Smooth muscle cell of the pulmonary artery (primary cell): ENCODE results near the gene KRTAP10-11. TPM values are rescaled to one million over a fixed set of nuclear protein-coding genes. Genes with fewer than 3 reads are reported as not detected.

Experiments
- total RNA-seq: library from RNA; depleted of rRNA; stranded (reverse); fragments of >200 nt; gene quantifications from 2 replicates; pipeline ENCODE4 v1.2.3, GENCODE V29; 2014

Gene KRTAP10-11, protein sequence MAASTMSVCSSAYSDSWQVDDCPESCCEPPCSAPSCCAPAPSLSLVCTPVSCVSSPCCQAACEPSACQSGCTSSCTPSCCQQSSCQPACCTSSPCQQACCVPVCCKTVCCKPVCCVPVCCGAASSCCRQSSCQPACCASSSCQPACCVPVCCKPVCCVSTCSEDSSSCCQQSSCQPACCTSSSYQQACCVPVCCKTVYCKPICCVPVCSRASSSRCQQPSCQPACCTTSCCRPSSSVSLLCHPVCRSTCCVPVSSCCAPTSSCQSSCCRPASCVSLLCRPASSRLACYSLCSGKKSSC
- total RNA-seq, result not detected in 2 replicates

DNA sequence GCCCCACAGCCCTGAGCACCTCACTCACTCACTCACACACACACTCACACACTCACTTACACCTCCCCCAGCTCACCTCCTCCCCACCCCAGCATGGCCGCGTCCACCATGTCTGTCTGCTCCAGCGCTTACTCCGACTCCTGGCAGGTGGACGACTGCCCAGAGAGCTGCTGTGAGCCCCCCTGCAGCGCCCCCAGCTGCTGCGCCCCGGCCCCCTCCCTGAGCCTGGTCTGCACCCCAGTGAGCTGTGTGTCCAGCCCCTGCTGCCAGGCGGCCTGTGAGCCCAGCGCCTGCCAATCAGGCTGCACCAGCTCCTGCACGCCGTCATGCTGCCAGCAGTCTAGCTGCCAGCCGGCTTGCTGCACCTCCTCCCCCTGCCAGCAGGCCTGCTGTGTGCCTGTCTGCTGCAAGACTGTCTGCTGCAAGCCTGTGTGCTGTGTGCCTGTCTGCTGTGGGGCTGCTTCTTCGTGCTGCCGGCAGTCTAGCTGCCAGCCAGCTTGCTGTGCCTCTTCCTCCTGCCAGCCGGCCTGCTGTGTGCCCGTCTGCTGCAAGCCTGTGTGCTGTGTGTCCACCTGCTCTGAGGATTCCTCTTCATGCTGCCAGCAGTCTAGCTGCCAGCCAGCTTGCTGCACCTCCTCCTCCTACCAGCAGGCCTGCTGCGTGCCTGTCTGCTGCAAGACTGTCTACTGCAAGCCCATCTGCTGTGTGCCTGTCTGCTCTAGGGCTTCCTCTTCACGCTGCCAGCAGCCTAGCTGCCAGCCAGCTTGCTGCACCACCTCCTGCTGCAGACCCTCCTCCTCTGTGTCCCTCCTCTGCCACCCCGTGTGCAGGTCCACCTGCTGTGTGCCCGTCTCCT lies at the start of gene KRTAP10-11:
TSS of gene KRTAP10-11 (plus strand) at position 49 of the 856 bp plus-strand sequence. CDS start at position 94, 45 bp downstream.

DNA sequence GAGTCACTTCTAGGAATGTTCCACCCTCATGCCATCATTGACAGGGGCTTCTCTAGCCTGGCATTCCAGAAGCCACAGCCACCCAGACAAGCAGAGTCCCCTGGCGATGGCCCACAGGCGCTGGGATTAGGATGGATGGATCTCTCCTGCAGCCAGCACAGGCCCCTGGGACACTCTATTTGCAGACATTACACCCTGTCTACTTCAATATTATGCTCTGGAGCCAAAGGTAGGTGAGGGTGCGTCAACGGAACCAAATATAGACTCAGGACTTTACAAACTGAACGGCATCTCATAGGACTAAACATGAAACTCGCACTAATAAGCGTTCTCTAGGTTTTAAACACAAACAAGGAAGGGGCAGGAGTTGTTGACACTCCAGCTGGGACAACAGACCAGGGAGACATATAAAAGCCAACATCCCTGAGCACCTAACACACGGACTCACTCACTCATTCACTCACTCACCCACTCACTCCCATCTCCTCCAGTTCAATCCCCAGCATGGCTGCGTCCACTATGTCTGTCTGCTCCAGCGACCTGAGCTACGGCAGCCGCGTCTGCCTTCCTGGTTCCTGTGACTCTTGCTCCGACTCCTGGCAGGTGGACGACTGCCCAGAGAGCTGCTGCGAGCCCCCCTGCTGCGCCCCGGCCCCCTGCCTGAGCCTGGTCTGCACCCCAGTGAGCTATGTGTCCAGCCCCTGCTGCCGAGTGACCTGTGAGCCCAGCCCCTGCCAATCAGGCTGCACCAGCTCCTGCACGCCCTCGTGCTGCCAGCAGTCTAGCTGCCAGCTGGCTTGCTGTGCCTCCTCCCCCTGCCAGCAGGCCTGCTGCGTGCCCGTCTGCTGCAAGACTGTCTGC lies 45.9 kb upstream of the KRTAP10-11 start, which contains the start of gene KRTAP10-7:
TSS of gene KRTAP10-7 (plus strand) at position 480 of the 861 bp plus-strand sequence. CDS start at position 505, 25 bp downstream.

DNA sequence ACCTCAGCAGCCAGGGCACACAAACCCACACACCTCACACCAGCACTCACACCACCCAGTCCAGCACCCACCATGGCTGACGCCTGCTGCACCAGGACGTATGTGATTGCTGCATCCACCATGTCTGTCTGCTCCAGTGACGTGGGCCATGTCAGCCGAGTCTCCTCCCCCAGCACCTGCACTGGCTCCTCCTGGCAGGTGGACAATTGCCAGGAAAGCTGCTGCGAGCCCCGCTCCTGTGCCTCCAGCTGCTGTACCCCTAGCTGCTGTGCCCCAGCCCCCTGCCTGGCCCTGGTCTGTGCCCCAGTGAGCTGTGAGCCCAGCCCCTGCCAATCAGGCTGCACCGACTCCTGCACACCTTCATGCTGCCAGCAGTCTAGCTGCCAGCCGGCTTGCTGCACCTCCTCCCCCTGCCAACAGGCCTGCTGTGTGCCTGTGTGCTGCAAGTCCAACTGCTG lies 34.2 kb upstream of the KRTAP10-11 start, which contains the start of gene KRTAP10-8:
TSS of gene KRTAP10-8 (plus strand) at position 51 of the 458 bp plus-strand sequence. CDS start at position 73, 22 bp downstream.

DNA sequence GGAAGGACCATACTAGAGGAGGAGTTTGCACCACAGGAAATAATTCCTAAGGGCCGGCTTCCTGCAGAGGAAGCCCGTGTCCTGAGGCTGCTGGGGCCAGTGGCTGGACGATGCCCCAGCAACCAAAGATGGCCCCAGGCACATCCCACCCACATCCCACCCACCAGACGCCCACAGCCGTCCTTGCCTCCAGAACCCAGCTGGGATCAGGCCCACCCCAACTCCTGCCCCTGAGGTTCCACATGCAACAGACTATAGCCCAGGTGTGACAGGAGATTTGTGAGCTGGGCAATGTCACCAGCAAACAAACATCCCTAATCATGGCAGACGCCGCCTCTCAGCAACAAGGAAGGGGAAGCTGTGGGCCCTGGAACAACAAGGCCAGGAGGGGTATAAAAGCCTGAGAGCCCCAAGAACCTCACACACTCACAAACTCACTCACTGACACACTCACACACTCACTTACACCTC lies 19.5 kb upstream of the KRTAP10-11 start, which contains the start of gene KRTAP10-9:
TSS of gene KRTAP10-9 (plus strand) at position 421 of the 471 bp plus-strand sequence. CDS start 79 bp downstream, outside the sequence.

DNA sequence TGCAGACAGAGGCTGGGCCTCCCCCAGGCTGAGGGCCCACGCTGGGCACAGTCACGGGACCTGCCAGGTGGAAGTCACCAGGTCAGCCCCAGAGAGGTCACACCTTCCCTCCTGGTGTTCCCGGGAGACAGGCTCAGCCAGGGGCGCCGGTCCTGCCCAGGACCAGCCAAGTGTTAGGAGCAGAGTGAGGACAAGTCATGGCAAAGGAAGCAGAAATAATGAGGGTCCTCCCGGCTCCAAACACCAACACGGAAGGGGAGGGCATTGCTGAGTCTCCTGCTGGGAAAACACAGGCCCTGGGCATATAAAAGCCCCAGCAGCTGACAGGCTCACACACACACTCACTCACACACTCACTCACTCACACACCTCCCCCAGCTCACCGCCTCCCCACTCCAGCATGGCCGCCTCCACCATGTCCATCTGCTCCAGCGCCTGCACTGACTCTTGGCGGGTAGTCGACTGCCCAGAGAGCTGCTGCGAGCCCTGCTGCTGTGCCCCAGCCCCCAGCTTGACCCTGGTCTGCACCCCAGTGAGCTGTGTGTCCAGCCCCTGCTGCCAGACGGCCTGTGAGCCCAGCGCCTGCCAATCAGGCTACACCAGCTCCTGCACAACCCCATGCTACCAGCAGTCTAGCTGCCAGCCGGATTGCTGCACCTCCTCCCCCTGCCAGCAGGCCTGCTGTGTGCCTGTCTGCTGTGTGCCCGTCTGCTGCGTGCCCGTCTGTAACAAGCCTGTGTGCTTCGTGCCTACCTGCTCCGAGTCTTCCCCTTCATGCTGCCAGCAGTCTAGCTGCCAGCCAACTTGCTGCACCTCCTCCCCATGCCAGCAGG lies 9.0 kb upstream of the KRTAP10-11 start, which contains the start of gene KRTAP10-10:
TSS of gene KRTAP10-10 (plus strand) at position 339 of the 833 bp plus-strand sequence. CDS start at position 401, 62 bp downstream.

DNA sequence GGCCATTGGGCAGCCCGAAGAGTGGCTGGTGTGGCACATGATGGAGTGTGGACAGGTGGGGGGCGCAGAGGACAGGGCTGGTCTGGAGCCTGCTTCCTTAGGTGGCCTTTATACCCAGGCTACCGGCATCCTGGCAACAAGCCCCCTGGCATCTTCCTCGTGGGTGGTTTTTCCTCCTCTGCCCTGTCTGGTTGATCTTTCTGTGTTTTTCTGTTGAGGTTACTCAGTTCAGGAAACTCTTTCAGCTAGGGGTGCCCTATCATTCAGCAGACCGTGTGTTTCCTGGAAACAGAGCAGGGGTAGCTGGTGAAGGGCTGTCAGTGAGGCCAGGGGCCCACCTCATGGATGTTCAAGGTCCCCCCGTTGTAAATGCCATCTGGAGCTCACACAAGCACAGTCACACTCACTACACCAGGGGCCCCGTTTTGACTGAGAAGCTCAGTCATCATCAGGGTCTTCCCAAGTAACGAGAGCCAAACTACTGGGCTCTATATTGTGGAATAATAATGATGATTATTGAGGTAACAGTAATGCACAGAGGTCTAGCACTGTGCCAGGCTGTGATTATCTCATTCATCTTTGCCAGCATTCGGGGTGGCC lies 8.5 kb downstream of the KRTAP10-11 start, which contains the start of gene KRTAP12-4:
TSS of gene KRTAP12-4 (minus strand) at position 84 of the 600 bp plus-strand sequence. CDS start at position 39, 45 bp downstream.

DNA sequence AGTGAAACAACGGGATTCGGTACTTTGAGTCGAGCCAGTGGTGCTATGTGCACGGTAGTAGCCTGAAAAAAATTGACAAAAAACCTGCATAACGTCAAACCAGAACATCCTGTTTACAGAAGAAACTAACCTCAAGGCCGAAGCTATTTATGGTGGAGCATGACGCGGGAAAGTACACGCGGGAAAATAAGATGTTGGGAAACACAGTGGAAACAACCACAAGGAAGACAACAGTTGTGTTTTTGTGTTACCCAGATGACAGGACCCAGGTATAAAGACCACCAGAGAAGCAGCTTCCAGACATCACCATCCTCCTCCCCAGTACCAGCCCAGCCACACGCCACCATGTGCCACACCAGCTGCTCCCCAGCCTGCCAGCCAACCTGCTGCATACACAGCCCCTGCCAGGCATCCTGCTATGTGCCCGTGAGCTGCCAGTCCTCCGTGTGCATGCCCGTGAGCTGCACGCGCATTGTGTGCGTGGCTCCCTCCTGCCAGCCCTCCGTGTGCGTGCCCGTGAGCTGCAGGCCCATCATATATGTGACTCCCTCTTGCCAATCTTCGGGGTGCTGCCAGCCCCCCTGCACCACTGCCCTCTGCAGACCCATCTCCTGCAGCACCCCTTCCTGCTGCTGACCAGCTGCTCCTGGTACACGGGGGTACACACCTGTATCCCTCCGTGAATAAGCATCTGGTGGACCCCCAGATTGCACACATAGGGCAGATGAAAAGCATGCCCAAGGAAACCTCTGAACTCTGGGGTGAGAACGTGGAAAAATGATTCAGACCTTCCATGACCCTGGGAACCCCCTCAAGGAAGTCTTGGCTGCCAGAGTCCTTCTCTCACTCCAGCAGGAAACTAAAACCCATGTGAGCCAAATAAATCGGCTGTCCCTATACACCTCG lies 11.7 kb downstream of the KRTAP10-11 start, which contains the start of gene KRTAP12-3:
TSS of gene KRTAP12-3 (plus strand) at position 298 of the 906 bp plus-strand sequence. CDS start at position 346, 48 bp downstream.

DNA sequence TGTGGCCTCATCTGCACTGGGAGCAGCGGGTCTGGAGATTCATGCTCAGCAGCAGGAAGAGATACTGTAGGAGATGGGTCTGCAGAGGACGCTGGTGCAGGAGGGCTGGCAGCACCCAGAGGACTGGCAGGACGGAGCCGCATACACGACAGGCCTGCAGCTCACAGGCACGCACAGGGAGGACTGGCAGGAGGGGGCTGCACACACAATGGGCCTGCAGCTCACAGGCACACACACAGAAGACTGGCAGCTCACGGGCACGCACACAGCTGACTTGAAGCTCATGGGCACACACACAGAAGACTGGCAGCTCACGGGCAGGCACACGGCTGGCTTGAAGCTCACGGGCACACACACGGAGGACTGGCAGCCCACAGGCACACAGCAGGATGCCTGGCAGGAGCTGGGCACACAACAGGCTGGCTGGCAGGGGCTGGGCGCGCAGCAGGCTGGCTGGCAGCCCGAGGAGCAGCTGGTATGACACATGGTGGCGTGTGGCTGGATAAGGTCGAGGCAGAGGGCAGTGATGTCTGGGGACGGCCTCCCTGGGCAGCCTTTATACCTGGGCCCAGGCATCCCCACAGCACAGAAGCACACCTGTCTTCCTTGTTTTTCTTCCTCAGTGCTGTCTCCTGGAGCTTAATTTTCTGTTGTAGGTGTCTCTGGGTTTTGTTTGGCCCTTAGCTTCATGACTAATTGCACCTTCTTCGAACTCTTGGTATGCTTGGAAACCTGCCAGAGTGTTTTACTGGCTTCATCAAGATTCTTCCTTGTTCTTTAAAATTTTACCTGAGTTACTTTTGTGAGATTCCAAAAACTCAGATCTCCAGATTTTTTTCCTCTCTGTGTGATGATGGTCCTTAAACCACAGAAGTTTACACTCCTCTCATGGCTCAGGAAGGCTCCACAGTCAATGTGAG lies 20.4 kb downstream of the KRTAP10-11 start, which contains the start of gene KRTAP12-2:
TSS of gene KRTAP12-2 (minus strand) at position 527 of the 920 bp plus-strand sequence. CDS start at position 486, 41 bp downstream.

DNA sequence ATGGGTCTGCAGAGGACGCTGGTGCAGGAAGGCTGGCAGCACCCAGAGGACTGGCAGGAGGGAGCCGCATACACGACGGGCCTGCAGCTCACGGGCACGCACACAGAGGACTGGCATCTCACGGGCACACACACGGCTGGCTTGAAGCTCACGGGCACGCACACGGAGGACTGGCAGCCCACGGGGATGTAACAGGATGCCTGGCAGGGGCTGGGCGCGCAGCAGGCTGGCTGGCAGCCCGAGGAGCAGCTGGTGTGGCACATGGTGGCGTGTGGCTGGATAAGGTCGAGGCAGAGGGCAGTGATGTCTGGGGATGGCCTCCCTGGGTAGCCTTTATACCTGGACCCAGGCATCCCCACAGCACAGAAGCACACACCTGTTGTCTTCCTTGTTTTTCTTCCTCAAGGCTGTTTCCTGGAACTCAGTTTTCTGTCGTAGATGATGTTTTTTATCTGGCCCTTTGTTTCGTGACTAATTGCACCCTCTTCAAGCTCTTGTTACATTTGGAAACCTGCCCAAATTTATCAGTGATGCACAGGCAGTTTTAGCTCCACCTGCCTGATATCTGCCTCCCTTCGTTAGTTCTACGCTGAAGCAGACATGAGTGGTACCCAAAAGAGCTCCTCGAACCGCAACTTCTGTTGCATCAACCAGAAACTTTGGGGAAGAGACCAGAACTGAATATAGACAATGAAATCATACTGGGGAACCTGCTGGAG lies 35.8 kb downstream of the KRTAP10-11 start, which contains the start of gene KRTAP12-1:
TSS of gene KRTAP12-1 (minus strand) at position 303 of the 719 bp plus-strand sequence. CDS start at position 263, 40 bp downstream.

Other genes starting within 250 kb of the KRTAP10-11 start
- gene LRRC3, start 190.9 kb upstream of the KRTAP10-11 start, total RNA-seq, result 0.26 and 0.65 TPM in 2 replicates
- gene KRTAP10-1, start 106.2 kb upstream of the KRTAP10-11 start, total RNA-seq, result not detected in 2 replicates
- gene KRTAP10-2, start 94.9 kb upstream of the KRTAP10-11 start, total RNA-seq, result not detected in 2 replicates
- not detected in 2 replicates for gene KRTAP10-3, start 87.6 kb upstream of the KRTAP10-11 start, total RNA-seq
- gene KRTAP10-4, start 72.7 kb upstream of the KRTAP10-11 start, total RNA-seq, result not detected in 2 replicates
- not detected in 2 replicates for gene KRTAP10-5, start 65.8 kb upstream of the KRTAP10-11 start, total RNA-seq
- gene KRTAP10-6, start 53.9 kb upstream of the KRTAP10-11 start, total RNA-seq, result not detected in 2 replicates
- gene KRTAP10-7, start 45.8 kb upstream of the KRTAP10-11 start, total RNA-seq, result not detected in 2 replicates
- gene KRTAP10-8, start 34.3 kb upstream of the KRTAP10-11 start, total RNA-seq, result not detected in 2 replicates
- gene KRTAP10-9, start 19.3 kb upstream of the KRTAP10-11 start, total RNA-seq, result not detected in 2 replicates
- not detected in 2 replicates for gene KRTAP10-10, start 9.1 kb upstream of the KRTAP10-11 start, total RNA-seq
- gene KRTAP12-4, start 8.2 kb downstream of the KRTAP10-11 start, total RNA-seq, result not detected in 2 replicates
- not detected in 2 replicates for gene KRTAP12-3, start 11.5 kb downstream of the KRTAP10-11 start, total RNA-seq
- not detected in 2 replicates for gene KRTAP12-2, start 20.5 kb downstream of the KRTAP10-11 start, total RNA-seq
- gene KRTAP12-1, start 35.7 kb downstream of the KRTAP10-11 start, total RNA-seq, result not detected in 2 replicates
- not detected in 2 replicates for gene KRTAP10-12, start 50.8 kb downstream of the KRTAP10-11 start, total RNA-seq
- gene TSPEAR, start 65.2 kb downstream of the KRTAP10-11 start, total RNA-seq, result not detected in 2 replicates
- gene UBE2G2, start 155.4 kb downstream of the KRTAP10-11 start, total RNA-seq, result 88.7 and 102 TPM in 2 replicates
- gene SUMO3, start 171.6 kb downstream of the KRTAP10-11 start, total RNA-seq, result 66.2 and 77.2 TPM in 2 replicates
- 241 and 282 TPM in 2 replicates for gene PTTG1IP, start 227.3 kb downstream of the KRTAP10-11 start, total RNA-seq